IMR-90 (cell line): ENCODE results near the gene OR51B6. TPM values are rescaled to one million over a fixed set of nuclear protein-coding genes. Genes with fewer than 3 reads are reported as not detected.

Experiments used
- ATAC-seq: fragments of 200-7000 bp; cut with Tn5 transposase; 2 replicates; pipeline ENCODE4 v1.9.1; 2020; ENCODE audit warnings: low read depth, mild to moderate bottlenecking, moderate library complexity
- BruUV-seq: library from RNA; stranded (reverse); fragments of 400-500 nt; replicated peaks from 2 replicates; lab custom pipeline; 2021; lab: Mats Ljungman, UMichigan
- CTCF ChIA-PET: fragments of 300-600 bp; formaldehyde crosslinking; extraction: SDS; loops from one replicate; lab custom pipeline; 2021; ENCODE audit warnings: antibody characterized with exemption; lab: Yijun Ruan, JAX
- POLR2A ChIA-PET: fragments of 300-600 bp; sonication (Branson Sonifier 250); formaldehyde crosslinking; loops from one replicate; lab custom pipeline; 2022; ENCODE audit warnings: antibody characterized with exemption; ENCODE audit not compliant: unreplicated experiment; lab: Charles Lee
- DNase-seq: peaks from one replicate; pipeline ENCODE4 v3.0.0; 2013
- H2AFZ ChIP-seq: replicated peaks from 2 replicates; pipeline ENCODE3; 2013; ENCODE audit warnings: low read length, mild to moderate bottlenecking; ENCODE audit not compliant: poor library complexity
- H2AK5ac ChIP-seq: 2 replicates; pipeline ENCODE4 v1.6.1; 2013; ENCODE audit warnings: low read depth, low read length, inconsistent platforms
- H2AK9ac ChIP-seq: replicated peaks from 2 replicates; pipeline ENCODE3; 2013; ENCODE audit warnings: mild to moderate bottlenecking, low read depth, low read length, moderate library complexity; ENCODE audit not compliant: poor library complexity
- H2BK120ac ChIP-seq: 2 replicates; pipeline ENCODE4 v1.6.1; 2013; ENCODE audit warnings: low read depth, low read length, inconsistent platforms
- H2BK15ac ChIP-seq: 3 replicates; pipeline ENCODE4 v1.6.1; 2013; ENCODE audit warnings: low read depth, low read length, inconsistent platforms
- H2BK20ac ChIP-seq: 2 replicates; pipeline ENCODE4 v1.6.1; 2013; ENCODE audit warnings: low read depth, mild to moderate bottlenecking, inconsistent platforms, low read length, moderate library complexity
- H2BK5ac ChIP-seq: 2 replicates; pipeline ENCODE4 v1.6.1; 2013; ENCODE audit warnings: mild to moderate bottlenecking, low read depth, low read length, inconsistent platforms; ENCODE audit not compliant: poor library complexity, severe bottlenecking
- H3K14ac ChIP-seq: replicated peaks from 2 replicates; pipeline ENCODE4 v1.6.1; 2013; ENCODE audit warnings: low read depth, low read length, inconsistent platforms
- H3K18ac ChIP-seq: 2 replicates; pipeline ENCODE4 v1.6.1; 2013; ENCODE audit warnings: low read depth, low read length, control low read depth
- H3K23ac ChIP-seq: 2 replicates; pipeline ENCODE4 v1.6.1; 2013; ENCODE audit warnings: low read depth, low read length, inconsistent platforms
- H3K27ac ChIP-seq: 2 replicates; pipeline ENCODE4 v1.5.1; 2013; ENCODE audit warnings: mild to moderate bottlenecking, control low read depth, low read length; ENCODE audit not compliant: insufficient read depth
- H3K27me3 ChIP-seq: 2 replicates; pipeline ENCODE4 v1.6.1; 2013; ENCODE audit warnings: low read length; ENCODE audit not compliant: control insufficient read depth, insufficient read depth
- H3K36me3 ChIP-seq: 2 replicates; pipeline ENCODE4 v1.6.1; 2013; ENCODE audit warnings: low read length, mixed read lengths; ENCODE audit not compliant: control insufficient read depth, insufficient read depth
- H3K4ac ChIP-seq: 2 replicates; pipeline ENCODE4 v1.6.1; 2013; ENCODE audit warnings: low read depth, low read length, inconsistent platforms
- H3K4me1 ChIP-seq: 2 replicates; pipeline ENCODE4 v1.6.1; 2013; ENCODE audit warnings: low read length, mixed read lengths; ENCODE audit not compliant: control insufficient read depth, insufficient read depth
- H3K4me2 ChIP-seq: 2 replicates; pipeline ENCODE4 v1.6.1; 2013; ENCODE audit warnings: low read depth, mild to moderate bottlenecking, control low read depth, low read length, moderate library complexity
- H3K4me3 ChIP-seq: 2 replicates; pipeline ENCODE4 v1.5.1; 2013; ENCODE audit warnings: low read depth, mild to moderate bottlenecking, control low read depth, low read length, moderate library complexity; ENCODE audit not compliant: insufficient read depth
- H3K56ac ChIP-seq: 2 replicates; pipeline ENCODE4 v1.6.1; 2013; ENCODE audit warnings: low read length, inconsistent platforms; ENCODE audit not compliant: insufficient read depth; ENCODE audit errors: extremely low read depth
- H3K79me1 ChIP-seq, 2 experiments: 2 replicates each; pipeline ENCODE4 v1.6.1; 2013; ENCODE audit warnings: low read length in 2 of 2, inconsistent platforms in 1 of 2, low read depth in 1 of 2
- H3K9ac ChIP-seq: 2 replicates; pipeline ENCODE4 v1.6.1; 2013; ENCODE audit warnings: low read depth, low read length, control low read depth
- H3K9me1 ChIP-seq: 2 replicates; pipeline ENCODE4 v1.6.1; 2013; ENCODE audit warnings: low read length, inconsistent platforms; ENCODE audit not compliant: insufficient read depth
- H3K9me3 ChIP-seq: 2 replicates; pipeline ENCODE4 v1.6.1; 2013; ENCODE audit warnings: low read length; ENCODE audit not compliant: control insufficient read depth, insufficient read depth
- H4K20me1 ChIP-seq: 2 replicates; pipeline ENCODE4 v1.6.1; 2013; ENCODE audit warnings: low read length, inconsistent platforms; ENCODE audit not compliant: insufficient read depth
- H4K5ac ChIP-seq: 2 replicates; pipeline ENCODE4 v1.6.1; 2013; ENCODE audit warnings: mild to moderate bottlenecking, low read depth, low read length, control low read depth
- H4K8ac ChIP-seq, 2 experiments: 2 replicates each; pipeline ENCODE4 v1.6.1; 2013; ENCODE audit warnings: low read depth in 2 of 2, low read length in 2 of 2, control low read depth in 1 of 2, inconsistent platforms in 1 of 2
- H4K91ac ChIP-seq: 2 replicates; pipeline ENCODE4 v1.6.1; 2013; ENCODE audit warnings: low read depth, low read length, inconsistent platforms; ENCODE audit not compliant: insufficient read depth
- CEBPB ChIP-seq: IDR thresholded peaks from 2 replicates; pipeline ENCODE4 v1.6.1; 2012; ENCODE audit warnings: low read depth, low read length, improper control_type of control experiment
- CHD1 ChIP-seq: IDR thresholded peaks from 2 replicates; pipeline ENCODE4 v1.6.1; 2012; ENCODE audit warnings: low read depth, low read length, improper control_type of control experiment
- CTCF ChIP-seq: conservative IDR thresholded peaks from 2 replicates; pipeline ENCODE4 v1.5.1; 2012; ENCODE audit warnings: mild to moderate bottlenecking, low read depth, low read length, improper control_type of control experiment
- MAFK ChIP-seq: IDR thresholded peaks from 2 replicates; pipeline ENCODE4 v1.6.1; 2012; ENCODE audit warnings: low read depth, low read length, improper control_type of control experiment
- MAZ ChIP-seq: IDR thresholded peaks from 2 replicates; pipeline ENCODE4 v1.6.1; 2012; ENCODE audit warnings: low read depth, mild to moderate bottlenecking, low read length, improper control_type of control experiment, moderate library complexity, borderline replicate concordance
- POLR2A ChIP-seq: IDR thresholded peaks from 2 replicates; pipeline ENCODE4 v1.6.1; 2012; ENCODE audit warnings: mild to moderate bottlenecking, low read depth, low read length
- RAD21 ChIP-seq: IDR thresholded peaks from 2 replicates; pipeline ENCODE4 v1.6.1; 2012; ENCODE audit warnings: low read length, improper control_type of control experiment
- RCOR1 ChIP-seq: IDR thresholded peaks from 2 replicates; pipeline ENCODE4 v1.6.1; 2012; ENCODE audit warnings: mild to moderate bottlenecking, low read length, improper control_type of control experiment; ENCODE audit not compliant: insufficient replicate concordance
- SMC3 ChIP-seq: fragments of 150-350 bp; IDR thresholded peaks from 2 replicates; pipeline ENCODE4 v1.6.1; 2016; ENCODE audit warnings: low read depth, mild to moderate bottlenecking, antibody characterized with exemption, low read length, moderate library complexity
- dilution Hi-C: fragments of 300-500 bp; cut with HindIII; formaldehyde crosslinking; loops from one replicate; pipeline ENCODE4 v1.14.3; 2018; ENCODE audit warnings: low sequenced_read_pairs; ENCODE audit not compliant: unreplicated experiment
- in situ Hi-C: fragments of 300-500 bp; cut with MboI; formaldehyde crosslinking; loops from 3 replicates; pipeline ENCODE4 v1.14.3; 2019; ENCODE audit warnings: low sequenced_read_pairs, inconsistent platforms, mixed read lengths
- intact Hi-C: fragments of 100-400 bp; cut with micrococcal nuclease; formaldehyde crosslinking; loops from 2 replicates; pipeline ENCODE4 v1.10.0; 2022
- polyA plus RNA-seq, 3 experiments: library from polyadenylated mRNA; depleted of rRNA; stranded (reverse); fragments of >200 nt; gene quantifications; 2 replicates each; pipeline ENCODE4 v1.2.3, GENCODE V29; 2012; ENCODE audit warnings: low replicate concordance in 1 of 3
- total RNA-seq: library from RNA; depleted of rRNA; stranded (reverse); fragments of >200 nt; gene quantifications from 2 replicates; pipeline ENCODE4 v1.2.3, GENCODE V29; 2012

OR51B6 gene
- total and polyA plus RNA-seq, 2 of the 4 experiments (the other 2 are of a cell fraction): not detected

DNA sequence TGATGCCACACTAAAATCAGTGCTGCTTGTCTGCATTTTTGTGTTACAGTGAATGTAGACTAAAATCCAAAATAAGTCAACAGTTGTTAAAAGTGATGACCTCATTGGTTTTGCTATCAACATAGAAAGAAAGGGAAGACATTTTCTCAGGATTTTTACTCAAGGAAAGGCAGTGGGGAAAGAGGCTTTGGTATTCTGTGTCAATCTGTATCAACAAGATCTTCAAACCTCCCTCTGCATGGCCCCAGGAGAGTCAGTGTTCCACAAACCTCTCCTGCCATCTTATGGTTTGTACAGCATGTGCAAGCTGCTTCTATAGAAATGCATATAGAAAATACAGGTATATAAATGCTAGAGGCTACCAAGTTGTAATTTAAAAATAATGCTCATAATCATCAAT, 18.5 kb downstream of the OR51B6 start:
- H3K9ac ChIP-seq: no peak overlapping the region; the same call in 1 of the 2 replicates
- no peaks in the 10 kb centered on the region for H3K36me3 ChIP-seq
- dilution Hi-C loops (no loop called here), in situ Hi-C loops (loop anchor here (5.0 to 10.0 kb wide), 2 partner anchors 85 to 167 kb away; partner anchors contain the start of gene OR51V1), intact Hi-C loops (loop anchor here (1.0 to 10.0 kb wide), 4 partner anchors 79 to 315 kb away; partner anchors contain the start of genes TRIM22 and TRIM5)
- peak overlapping the region; percentile 42 for H4K91ac ChIP-seq
- no peak overlapping the region for H2AFZ ChIP-seq
- H2BK120ac ChIP-seq: peak overlapping the region; percentile 89
- H2BK15ac ChIP-seq: peak overlapping the region; percentile 5; the same call in 2 of the 3 replicates
- peaks cover 3% of the 10 kb centered on the region for H3K9me3 ChIP-seq
- peak overlapping the region; percentile 85 for H2BK20ac ChIP-seq
- peak overlapping the region; percentile 85; the same call in 1 of the 2 replicates for H3K18ac ChIP-seq
- H2BK5ac ChIP-seq: peak overlapping the region; percentile 96
- CTCF ChIA-PET: interaction anchor here (1.2 to 1.7 kb wide), 2 partner anchors 168 to 733 kb away, joined by 3 to 4 read pairs; no protein-coding TSS in a partner anchor
- no peaks in the 10 kb centered on the region for H4K20me1 ChIP-seq
- POLR2A ChIA-PET: no interaction called here
- peak overlapping the region; percentile 44; the same call in 1 of the 2 replicates for H3K4ac ChIP-seq
- peaks cover 19% of the 10 kb centered on the region for H3K4me1 ChIP-seq
- peak overlapping the region in 1 of 2 experiments; percentile 88; a peak in 2 of 4 replicates for H4K8ac ChIP-seq
- H3K56ac ChIP-seq: peak overlapping the region; percentile 55
- peak overlapping the region; percentile 12; the same call in 1 of the 2 replicates for H2AK5ac ChIP-seq
- peak; percentile 71 for ATAC-seq
- H2AK9ac ChIP-seq: no peak overlapping the region
- H3K27ac ChIP-seq: no peak overlapping the region
- H3K23ac ChIP-seq: peak overlapping the region; percentile 39; the same call in 1 of the 2 replicates
- H3K27me3 ChIP-seq: no peaks in the 10 kb centered on the region
- H3K4me2 ChIP-seq: no peak overlapping the region
- peak; percentile 90 for DNase-seq
- H3K14ac ChIP-seq: peak overlapping the region; percentile 46
- H4K5ac ChIP-seq: peak overlapping the region; percentile 88; the same call in 1 of the 2 replicates
- peak; percentile 97 for TF ChIP-seq SMC3
- peak; percentile 87 for TF ChIP-seq CTCF
- TF ChIP-seq CEBPB: no peak
- TF ChIP-seq RCOR1: no peak
- peak; percentile 96 for TF ChIP-seq RAD21
- no peak for TF ChIP-seq CHD1
- TF ChIP-seq MAZ: peak; percentile 34; the same call in 1 of the 2 replicates
- TF ChIP-seq MAFK: peak; percentile 57; the same call in 1 of the 2 replicates
- 0 out of 2 replicates have a peak, but pooled peaks have one; percentile 46 for TF ChIP-seq POLR2A
- H3K79me1 ChIP-seq: peaks cover 0 to 18% of the 10 kb centered on the region in 2 experiments; a peak in 2 of 4 replicates
- no TSS peak for BruUV-seq
- H3K9me1 ChIP-seq: peaks cover 19% of the 10 kb centered on the region
- H3K4me3 ChIP-seq: no peak overlapping the region
